ENCODE results near the gene ANKMY2.

DNA sequence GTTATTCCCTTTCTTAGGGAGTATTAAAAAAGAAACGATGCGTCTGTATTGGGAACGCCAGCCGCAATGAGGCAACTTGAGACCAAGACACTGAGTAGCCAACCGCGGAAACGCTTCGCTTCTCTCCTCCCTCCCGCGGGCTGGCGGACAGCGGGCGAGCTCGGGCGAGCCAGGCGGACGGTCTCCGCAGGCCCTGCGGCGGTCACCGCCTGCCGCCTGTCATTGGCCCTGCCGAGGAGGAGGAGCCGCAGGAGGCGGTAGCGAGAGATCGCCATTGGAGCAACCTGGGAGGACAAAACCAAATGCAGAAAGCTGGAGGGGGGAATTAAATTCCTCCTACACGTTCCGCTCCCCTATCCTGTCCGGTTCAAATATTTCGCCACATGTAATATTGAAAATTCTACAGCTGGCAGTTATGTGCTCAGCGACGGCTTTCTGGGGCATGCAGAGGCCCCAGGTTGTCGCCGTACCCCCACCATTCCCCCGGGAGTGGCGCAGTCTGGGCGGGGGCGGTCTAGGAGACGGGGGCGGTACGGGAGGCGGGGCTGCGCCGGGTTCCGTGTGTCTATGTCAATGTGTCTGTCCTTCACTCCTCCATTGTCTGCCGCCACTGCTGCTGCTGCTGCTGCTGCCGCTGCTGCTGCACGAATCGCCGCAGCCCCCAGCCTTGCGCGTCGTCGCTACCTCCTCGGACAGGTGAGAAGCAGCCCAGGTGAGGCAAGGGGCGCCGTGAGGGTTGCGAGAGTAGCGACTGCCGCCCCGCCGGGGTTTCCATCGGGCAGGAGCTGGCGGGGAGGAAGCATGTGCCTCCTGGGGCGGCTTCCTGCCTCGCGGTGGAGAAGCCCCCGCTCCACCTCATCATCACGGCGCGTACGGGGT, at the start of gene ANKMY2, which contains the start of gene BZW2:
- TF ChIP-seq, protein P1, sequence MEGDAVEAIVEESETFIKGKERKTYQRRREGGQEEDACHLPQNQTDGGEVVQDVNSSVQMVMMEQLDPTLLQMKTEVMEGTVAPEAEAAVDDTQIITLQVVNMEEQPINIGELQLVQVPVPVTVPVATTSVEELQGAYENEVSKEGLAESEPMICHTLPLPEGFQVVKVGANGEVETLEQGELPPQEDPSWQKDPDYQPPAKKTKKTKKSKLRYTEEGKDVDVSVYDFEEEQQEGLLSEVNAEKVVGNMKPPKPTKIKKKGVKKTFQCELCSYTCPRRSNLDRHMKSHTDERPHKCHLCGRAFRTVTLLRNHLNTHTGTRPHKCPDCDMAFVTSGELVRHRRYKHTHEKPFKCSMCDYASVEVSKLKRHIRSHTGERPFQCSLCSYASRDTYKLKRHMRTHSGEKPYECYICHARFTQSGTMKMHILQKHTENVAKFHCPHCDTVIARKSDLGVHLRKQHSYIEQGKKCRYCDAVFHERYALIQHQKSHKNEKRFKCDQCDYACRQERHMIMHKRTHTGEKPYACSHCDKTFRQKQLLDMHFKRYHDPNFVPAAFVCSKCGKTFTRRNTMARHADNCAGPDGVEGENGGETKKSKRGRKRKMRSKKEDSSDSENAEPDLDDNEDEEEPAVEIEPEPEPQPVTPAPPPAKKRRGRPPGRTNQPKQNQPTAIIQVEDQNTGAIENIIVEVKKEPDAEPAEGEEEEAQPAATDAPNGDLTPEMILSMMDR (conservative IDR thresholded peaks at IDR 0.05), result no peak
- no peak for TF ChIP-seq ZFX (IDR thresholded peaks at IDR 0.05)

Measured in C4-2B (cell line).